HG02943 (cell line): ENCODE measurements around the gene GRM2.

Experiments used
- ATAC-seq: cut with Tn5 transposase; IDR thresholded peaks from one replicate; pipeline ENCODE4 v1.9.1; 2021; ENCODE audit warnings: mild to moderate bottlenecking, low read depth, moderate library complexity; ENCODE audit not compliant: unreplicated experiment

The GRM2 gene

GRCh38 chr3:51706788-51707731 is at the start of gene GRM2:
GRM2 (plus strand) TSS chr3:51707068; CDS start chr3:51708984, 1,916 bp downstream.
- ATAC-seq = no peak

- ATAC-seq = no peak
Measured at GRCh38 chr3:51657234-51657633, 49.6 kb upstream of the GRM2 start.

- ATAC-seq = no peak
Measured at GRCh38 chr3:51659942-51660341, 46.9 kb upstream of the GRM2 start.

- no peak for ATAC-seq
Measured at GRCh38 chr3:51662456-51662855, 44.4 kb upstream of the GRM2 start.

- ATAC-seq = no peak
Measured at GRCh38 chr3:51668756-51669155, 38.1 kb upstream of the GRM2 start.

GRCh38 chr3:51669241-51670052 is 37.4 kb upstream of the GRM2 start:
- ATAC-seq = no peak

GRCh38 chr3:51670053-51670822 is 36.6 kb upstream of the GRM2 start:
- ATAC-seq = no peak

- peak; percentile 58 for ATAC-seq
Measured at GRCh38 chr3:51670823-51671733, 35.8 kb upstream of the GRM2 start, which contains the start of gene TEX264. TEX264 (plus strand) TSS chr3:51671252; CDS start chr3:51674305, 3,053 bp downstream.

GRCh38 chr3:51671734-51672475 is 35.0 kb upstream of the GRM2 start:
- peak; percentile 26 for ATAC-seq

- no peak for ATAC-seq
Measured at GRCh38 chr3:51673181-51673801, 33.6 kb upstream of the GRM2 start.

- ATAC-seq = no peak
Measured at GRCh38 chr3:51673802-51674654, 32.8 kb upstream of the GRM2 start.

- ATAC-seq = no peak
Measured at GRCh38 chr3:51675201-51675611, 31.7 kb upstream of the GRM2 start.

GRCh38 chr3:51676102-51676640 is 30.7 kb upstream of the GRM2 start:
- no peak for ATAC-seq

- ATAC-seq = no peak
Measured at GRCh38 chr3:51677358-51677757, 29.5 kb upstream of the GRM2 start.

- ATAC-seq = no peak
Measured at GRCh38 chr3:51678186-51678585, 28.7 kb upstream of the GRM2 start.

- ATAC-seq = no peak
Measured at GRCh38 chr3:51678641-51679040, 28.2 kb upstream of the GRM2 start.

- no peak for ATAC-seq
Measured at GRCh38 chr3:51679318-51679717, 27.6 kb upstream of the GRM2 start.
